DOHH2 (cell line): ENCODE results near the gene ZNF581.

Source experiments
- H3F3A ChIP-seq: fragments of 200-600 bp; sonication (generic), shearing (Covaris generic); 2 replicates; pipeline ENCODE4 v1.6.0; 2016; ENCODE audit warnings: antibody characterized with exemption, mild to moderate bottlenecking; ENCODE audit not compliant: control insufficient read depth, insufficient read depth
- H3K27ac ChIP-seq: fragments of 200-600 bp; sonication (generic); 2 replicates; pipeline ENCODE4 v1.5.1; 2014; ENCODE audit warnings: low read depth, mild to moderate bottlenecking, low read length, moderate library complexity
- H3K27me3 ChIP-seq: fragments of 200-600 bp; sonication (generic); 2 replicates; pipeline ENCODE4 v1.6.1; 2014; ENCODE audit warnings: mild to moderate bottlenecking, low read length, mixed read lengths; ENCODE audit not compliant: control insufficient read depth
- H3K36me3 ChIP-seq: fragments of 200-600 bp; sonication (generic); 2 replicates; pipeline ENCODE4 v1.6.1; 2014; ENCODE audit warnings: mild to moderate bottlenecking, low read length, moderate library complexity, mixed read lengths; ENCODE audit not compliant: control insufficient read depth
- H3K4me1 ChIP-seq: fragments of 200-600 bp; sonication (generic); 2 replicates; pipeline ENCODE4 v1.6.1; 2014; ENCODE audit warnings: mild to moderate bottlenecking, low read length, mixed read lengths; ENCODE audit not compliant: control insufficient read depth
- H3K4me2 ChIP-seq: fragments of 200-600 bp; sonication (generic); 2 replicates; pipeline ENCODE4 v1.6.0; 2014; ENCODE audit warnings: mild to moderate bottlenecking, low read length, moderate library complexity
- H3K4me3 ChIP-seq: fragments of 200-600 bp; sonication (generic); 2 replicates; pipeline ENCODE4 v1.5.1; 2014; ENCODE audit warnings: mild to moderate bottlenecking, low read length, mixed read lengths
- H3K79me2 ChIP-seq: fragments of 200-600 bp; sonication (generic); 2 replicates; pipeline ENCODE4 v1.6.1; 2014; ENCODE audit warnings: mild to moderate bottlenecking, low read length, mixed read lengths; ENCODE audit not compliant: control insufficient read depth
- H3K9me2 ChIP-seq: fragments of 200-600 bp; sonication (generic); replicated peaks from 2 replicates; pipeline ENCODE4 v1.6.1; 2014; ENCODE audit warnings: mild to moderate bottlenecking, low read length, mixed read lengths; ENCODE audit not compliant: control insufficient read depth
- H3K9me3 ChIP-seq: fragments of 200-600 bp; sonication (generic); 2 replicates; pipeline ENCODE4 v1.6.1; 2014; ENCODE audit warnings: antibody characterized with exemption, low read length, mixed read lengths; ENCODE audit not compliant: control insufficient read depth, insufficient read depth
- H4K20me1 ChIP-seq: fragments of 200-600 bp; sonication (generic); 2 replicates; pipeline ENCODE4 v1.6.0; 2014; ENCODE audit warnings: low read depth, mild to moderate bottlenecking, antibody characterized with exemption, low read length, moderate library complexity; ENCODE audit not compliant: control insufficient read depth, insufficient read depth
- CTCF ChIP-seq: fragments of 200-600 bp; sonication (generic); IDR thresholded peaks from one replicate; pipeline ENCODE4 v1.5.1; 2014; ENCODE audit warnings: antibody characterized with exemption, mild to moderate bottlenecking, low read depth, low read length; ENCODE audit not compliant: poor library complexity, severe bottlenecking
- EZH2phosphoT487 ChIP-seq: fragments of 200-600 bp; sonication (generic); IDR thresholded peaks from 2 replicates; pipeline ENCODE4 v1.6.1; 2017; ENCODE audit warnings: borderline replicate concordance, mild to moderate bottlenecking, antibody characterized with exemption, low read length, moderate library complexity, mixed read lengths

The ZNF581 gene

GRCh38 chr19:55680339-55681130 is 37.1 kb downstream of the ZNF581 start:
- H4K20me1 ChIP-seq = peaks cover 4% of the 10 kb centered on the region; the same call in 1 of the 2 replicates
- no peaks in the 10 kb centered on the region for H3K9me2 ChIP-seq
- peaks cover 15% of the 10 kb centered on the region for H3F3A ChIP-seq
- H3K79me2 ChIP-seq = peaks cover 95% of the 10 kb centered on the region
- H3K27me3 ChIP-seq = no peaks in the 10 kb centered on the region
- TF ChIP-seq EZH2phosphoT487 = no peak
- TF ChIP-seq CTCF = no peak
- H3K36me3 ChIP-seq = peaks cover 91% of the 10 kb centered on the region
- H3K4me3 ChIP-seq = no peak overlapping the region
- H3K9me3 ChIP-seq = no peaks in the 10 kb centered on the region
- H3K27ac ChIP-seq = no peak overlapping the region
- no peak overlapping the region for H3K4me2 ChIP-seq
- peaks cover 36% of the 10 kb centered on the region for H3K4me1 ChIP-seq

GRCh38 chr19:55681131-55682092 is 38.0 kb downstream of the ZNF581 start:
- peaks cover 4% of the 10 kb centered on the region; the same call in 1 of the 2 replicates for H4K20me1 ChIP-seq
- no peaks in the 10 kb centered on the region for H3K9me2 ChIP-seq
- no peaks in the 10 kb centered on the region for H3K27me3 ChIP-seq
- no peak overlapping the region for H3K27ac ChIP-seq
- H3K9me3 ChIP-seq = no peaks in the 10 kb centered on the region
- H3K4me1 ChIP-seq = peaks cover 34% of the 10 kb centered on the region
- no peak overlapping the region for H3K4me2 ChIP-seq
- no peak overlapping the region for H3K4me3 ChIP-seq
- peaks cover 13% of the 10 kb centered on the region for H3F3A ChIP-seq
- H3K79me2 ChIP-seq = peaks cover 95% of the 10 kb centered on the region
- H3K36me3 ChIP-seq = peaks cover 91% of the 10 kb centered on the region
- TF ChIP-seq EZH2phosphoT487 (no peak), CTCF (no peak)

GRCh38 chr19:55683449-55684261 is 40.2 kb downstream of the ZNF581 start:
- Histone ChIP-seq H3K36me3 (peaks cover 91% of the 10 kb centered on the region), H4K20me1 (peaks cover 9% of the 10 kb centered on the region; the same call in 1 of the 2 replicates), H3K79me2 (peaks cover 93% of the 10 kb centered on the region)

More at GRCh38 chr19:55683449-55684261, 40.2 kb downstream of the ZNF581 start:
- Histone ChIP-seq H3K4me1 (peaks cover 13% of the 10 kb centered on the region), H3K27ac (no peak overlapping the region), H3K9me3 (no peaks in the 10 kb centered on the region), H3K27me3 (no peaks in the 10 kb centered on the region), H3K4me3 (no peak overlapping the region), H3K4me2 (no peak overlapping the region), H3F3A (no peaks in the 10 kb centered on the region), H3K9me2 (no peaks in the 10 kb centered on the region)
- TF ChIP-seq CTCF (no peak), EZH2phosphoT487 (no peak)
